SU-DHL-6 (cell line): ENCODE data around the gene VWA2.

ENCODE experiments used
- CTCF ChIP-seq: fragments of 200-600 bp; sonication (generic); IDR thresholded peaks from one replicate; pipeline ENCODE4 v1.5.1; 2017; ENCODE audit warnings: antibody characterized with exemption, mild to moderate bottlenecking, low read length, moderate library complexity; ENCODE audit not compliant: insufficient read depth, poor library complexity, severe bottlenecking
- EZH2phosphoT487 ChIP-seq: fragments of 200-600 bp; sonication (generic), shearing (Covaris generic); conservative IDR thresholded peaks from 2 replicates; pipeline ENCODE4 v1.6.1; 2018; ENCODE audit warnings: mild to moderate bottlenecking, antibody characterized with exemption, low read length, moderate library complexity, mixed read lengths

- no peak for TF ChIP-seq CTCF
- no peak for TF ChIP-seq EZH2phosphoT487
These were observed 7.7 kb downstream of the VWA2 start for GRCh38 chr10:114246679-114247305.
